ENCODE results near the gene C6orf15.
"Not testable (repeated sequence)": the region's sequence is repeated elsewhere in the genome, so short reads cannot be mapped to it uniquely, and the experiment has no call there.

Gene C6orf15

DNA sequence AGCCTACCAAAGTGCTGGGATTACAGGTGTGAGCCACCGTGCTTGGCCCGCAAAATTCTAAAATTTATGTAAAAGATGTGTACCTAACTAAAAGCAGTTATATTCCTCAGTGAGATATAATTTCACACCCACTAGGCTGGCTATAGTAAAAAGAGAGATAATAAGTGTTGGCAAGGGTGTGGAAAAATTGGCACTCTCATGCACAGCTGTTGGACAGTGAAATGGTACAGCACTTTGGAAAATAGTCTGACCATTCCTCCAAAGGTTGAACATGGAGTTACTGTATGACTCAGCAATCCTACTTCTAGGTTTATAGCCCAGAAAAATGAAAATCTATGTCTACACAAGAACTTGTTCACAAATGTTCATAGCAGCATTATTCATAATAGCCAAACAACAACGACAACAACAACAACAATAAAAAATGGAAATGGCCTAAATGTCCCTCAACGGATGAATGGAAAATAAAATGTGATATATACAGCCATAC lies 13.9 kb downstream of the C6orf15 start:
- DNase-seq, result no peak

DNA sequence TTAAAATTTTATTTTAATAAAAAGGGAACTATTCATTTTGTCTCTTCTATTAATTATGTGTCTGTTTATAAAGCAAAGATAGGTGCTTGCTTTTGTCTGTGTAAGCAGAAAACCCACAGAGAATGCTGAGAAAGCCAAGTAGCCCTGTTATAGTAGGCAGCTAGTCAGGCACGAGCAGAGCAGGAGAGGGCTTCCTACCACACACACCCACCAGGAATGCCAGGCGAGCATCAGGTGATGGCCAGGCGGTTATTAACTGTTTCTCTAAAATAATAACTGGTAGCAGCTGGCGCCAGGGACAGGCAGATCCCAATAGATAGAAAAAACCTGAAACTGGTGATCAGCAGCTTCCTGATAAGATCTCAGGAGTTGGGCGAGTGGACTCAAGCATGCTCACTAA lies 15.7 kb downstream of the C6orf15 start:
- DNase-seq, result no peak

- no peak for DNase-seq
Observed at GRCh38 chr6:31096215-31096614, 16.2 kb downstream of the C6orf15 start.

- DNase-seq, result no peak
Observed at GRCh38 chr6:31094389-31094881, 17.9 kb downstream of the C6orf15 start.

DNA sequence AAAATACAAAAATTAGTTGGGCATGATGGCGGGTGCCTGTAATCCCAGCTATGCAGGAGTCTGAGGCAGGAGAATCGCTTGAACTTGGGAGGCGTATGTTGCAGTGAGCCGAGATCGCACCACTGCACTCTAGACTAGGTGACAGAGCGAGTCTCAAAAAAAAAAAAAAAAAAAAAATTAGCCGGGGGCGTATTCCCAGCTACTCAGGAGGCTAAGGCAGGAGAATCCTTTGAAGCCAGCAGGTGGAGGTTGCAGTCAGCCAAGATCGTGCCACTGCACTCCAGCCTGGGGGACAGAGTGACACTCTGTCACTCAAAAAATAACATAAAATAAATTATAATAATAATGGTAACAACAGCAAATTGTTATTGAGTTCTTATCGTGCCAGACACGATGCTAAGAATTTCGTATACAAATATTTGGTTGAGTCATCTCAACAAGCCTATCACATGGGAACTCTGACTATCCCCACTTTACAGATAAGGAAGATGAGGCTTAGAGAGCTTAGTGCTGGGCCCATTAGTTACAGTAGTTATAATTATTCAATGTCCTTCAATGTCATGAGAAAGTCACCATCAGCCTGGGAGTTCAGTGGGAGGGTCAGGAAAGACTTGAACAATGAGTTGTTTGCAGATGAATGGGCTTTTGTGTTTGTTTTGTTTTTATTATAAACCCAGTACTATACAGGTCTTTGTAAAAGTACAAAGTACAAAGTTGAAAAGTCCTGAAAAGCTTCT lies 19.4 kb downstream of the C6orf15 start:
- peak; percentile 38 for DNase-seq

GRCh38 chr6:31092238-31092637 lies 20.1 kb downstream of the C6orf15 start:
- DNase-seq, result no peak

- no peak for DNase-seq
Observed at GRCh38 chr6:31091680-31092079, 20.7 kb downstream of the C6orf15 start.

DNA sequence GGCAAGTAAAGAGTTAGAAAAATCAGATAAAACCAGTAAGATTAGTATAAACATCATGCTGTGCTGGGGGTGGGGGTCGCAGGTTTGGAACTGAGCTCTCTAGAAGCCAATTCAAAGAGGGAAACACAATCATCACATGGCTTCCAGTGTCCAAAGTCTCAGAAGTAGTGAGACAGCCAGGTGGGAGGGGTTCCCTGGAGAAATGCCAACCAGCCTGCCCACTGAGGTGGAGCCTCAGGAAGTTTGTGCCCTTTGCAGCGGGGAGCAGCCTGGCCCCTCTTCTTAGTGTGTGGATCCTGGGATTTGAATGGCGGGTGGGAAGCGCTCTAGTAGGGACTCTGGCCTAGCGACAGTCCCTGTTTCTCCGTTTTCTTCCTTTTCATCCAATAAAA lies 21.4 kb downstream of the C6orf15 start:
- DNase-seq, result no peak

- DNase-seq, result no peak
Observed at GRCh38 chr6:31090275-31090972, 22.0 kb downstream of the C6orf15 start.

DNA sequence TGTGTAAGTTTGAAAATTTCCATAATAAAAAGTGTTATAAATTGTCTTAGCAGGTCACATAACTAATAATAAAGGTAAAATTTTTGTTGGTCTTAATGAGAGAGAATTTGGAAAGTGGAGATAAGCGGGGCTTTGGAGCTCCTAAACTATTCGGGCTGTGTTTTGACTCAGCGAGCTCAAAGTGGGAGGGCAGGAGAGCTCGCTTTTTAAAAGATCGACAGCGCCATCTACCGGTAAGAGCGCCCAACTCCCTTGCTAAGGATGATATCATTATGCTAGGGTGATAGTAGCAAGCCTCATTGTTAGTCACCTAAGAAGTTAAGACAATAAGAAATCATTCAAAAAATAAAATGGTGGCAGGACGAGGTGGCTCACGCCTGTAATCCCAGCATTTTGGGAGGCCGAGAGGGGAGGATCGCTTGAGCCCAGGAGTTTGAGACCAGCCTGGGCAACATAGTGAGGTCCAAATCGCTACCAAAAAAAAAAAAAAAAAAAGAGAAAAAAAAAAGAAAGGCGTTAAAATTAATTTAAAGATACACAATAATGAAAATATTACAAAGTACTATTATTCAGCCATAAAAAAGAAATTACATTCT lies 24.8 kb downstream of the C6orf15 start:
- DNase-seq, result peak; percentile 87

DNA sequence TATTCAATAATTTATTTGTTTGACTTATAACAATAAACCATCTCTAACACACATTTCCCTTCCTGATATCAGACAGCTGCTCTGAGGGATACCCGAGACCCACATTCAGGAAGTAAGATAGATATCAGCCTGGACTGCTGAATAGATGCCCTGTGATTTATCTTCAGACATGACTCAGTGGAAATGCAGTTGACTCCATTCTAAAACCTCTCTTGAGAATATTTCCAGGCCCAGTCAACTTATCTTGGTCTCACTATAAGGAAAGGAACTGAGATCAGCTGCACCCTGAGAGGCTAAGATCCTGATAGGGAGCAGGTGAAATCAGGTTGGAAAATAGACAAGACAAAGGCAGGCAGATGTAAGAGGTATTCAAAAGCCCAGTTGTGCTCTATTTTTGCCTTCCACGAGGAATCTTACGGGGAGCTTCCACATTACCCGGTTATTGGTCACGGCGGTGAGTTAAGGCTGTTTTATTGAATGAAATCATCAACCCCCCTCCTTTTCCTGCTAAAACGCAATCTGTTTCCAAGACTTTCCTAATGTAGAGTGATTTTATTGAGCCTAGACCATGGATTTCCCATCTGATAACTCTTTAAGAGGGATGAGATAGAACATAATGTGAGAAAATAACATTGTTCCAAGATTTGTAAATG lies 25.5 kb downstream of the C6orf15 start:
- DNase-seq, result no peak

GRCh38 chr6:31083742-31084354 lies 28.5 kb downstream of the C6orf15 start:
- DNase-seq, result peak; percentile 51

DNA sequence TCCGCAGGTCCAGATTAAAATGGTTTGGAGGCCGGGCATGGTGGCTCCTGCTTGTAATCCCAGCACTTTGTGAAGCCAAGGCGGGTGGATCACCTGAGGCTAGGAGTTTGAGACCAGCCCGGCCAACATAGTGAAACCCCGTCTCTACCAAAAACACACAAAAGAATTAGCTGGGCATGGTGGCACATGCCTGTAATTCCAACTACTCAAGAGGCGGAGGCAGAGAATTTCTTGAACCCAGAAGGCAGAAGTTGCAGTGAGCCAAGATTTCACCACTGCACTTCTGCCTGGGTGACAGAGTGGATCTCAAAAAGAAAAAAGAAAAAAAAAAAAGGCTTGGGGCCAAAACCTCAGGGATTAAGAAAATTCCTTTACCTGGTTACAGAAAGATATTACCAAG lies 30.5 kb downstream of the C6orf15 start:
- no peak for DNase-seq

GRCh38 chr6:31079656-31080261 lies 32.6 kb downstream of the C6orf15 start:
- peak; percentile 85 for DNase-seq

DNA sequence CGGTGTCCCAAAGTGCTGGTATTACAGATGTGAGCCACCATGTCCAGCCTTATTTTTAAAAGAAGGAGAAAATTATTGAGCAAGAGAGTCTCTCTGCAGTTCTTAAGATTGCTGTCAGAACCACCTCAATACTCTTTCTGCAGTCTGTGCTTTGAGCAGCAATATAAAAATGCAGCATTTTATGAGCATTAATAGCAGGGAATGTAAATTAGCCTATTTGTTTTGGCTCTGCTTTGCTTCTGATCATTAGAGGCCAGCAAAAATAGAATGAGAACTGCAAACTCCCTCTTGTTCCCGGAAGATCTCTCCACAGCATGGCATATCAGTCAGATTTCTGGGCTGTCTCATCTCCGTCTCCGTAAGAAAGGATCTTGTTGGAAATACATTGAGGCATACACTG lies 35.8 kb downstream of the C6orf15 start:
- DNase-seq, result no peak

GRCh38 chr6:31075528-31075927 lies 36.8 kb downstream of the C6orf15 start:
- DNase-seq, result no peak

DNA sequence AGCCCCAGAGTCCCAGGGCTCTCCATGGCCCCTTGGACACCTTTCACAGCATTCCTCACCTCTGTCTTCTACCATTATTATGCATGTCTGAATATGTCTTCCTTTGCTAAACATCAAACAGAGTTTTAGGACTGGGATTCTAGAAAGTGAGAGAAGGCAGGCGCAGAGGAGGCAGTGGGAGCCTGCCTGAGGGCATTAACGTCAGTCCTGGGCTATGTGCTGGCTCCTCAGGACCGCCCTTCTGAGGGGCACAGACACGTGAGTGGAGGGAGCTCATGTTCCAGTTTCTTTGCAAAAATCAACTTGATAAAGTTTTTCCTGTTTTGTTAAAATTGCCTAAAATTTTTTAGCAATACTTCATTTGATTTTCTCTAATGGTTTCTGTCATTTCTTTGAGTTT lies 38.0 kb downstream of the C6orf15 start:
- no peak for DNase-seq

- DNase-seq, result peak; percentile 73
Observed at GRCh38 chr6:31070711-31071197, 41.6 kb downstream of the C6orf15 start.

DNA sequence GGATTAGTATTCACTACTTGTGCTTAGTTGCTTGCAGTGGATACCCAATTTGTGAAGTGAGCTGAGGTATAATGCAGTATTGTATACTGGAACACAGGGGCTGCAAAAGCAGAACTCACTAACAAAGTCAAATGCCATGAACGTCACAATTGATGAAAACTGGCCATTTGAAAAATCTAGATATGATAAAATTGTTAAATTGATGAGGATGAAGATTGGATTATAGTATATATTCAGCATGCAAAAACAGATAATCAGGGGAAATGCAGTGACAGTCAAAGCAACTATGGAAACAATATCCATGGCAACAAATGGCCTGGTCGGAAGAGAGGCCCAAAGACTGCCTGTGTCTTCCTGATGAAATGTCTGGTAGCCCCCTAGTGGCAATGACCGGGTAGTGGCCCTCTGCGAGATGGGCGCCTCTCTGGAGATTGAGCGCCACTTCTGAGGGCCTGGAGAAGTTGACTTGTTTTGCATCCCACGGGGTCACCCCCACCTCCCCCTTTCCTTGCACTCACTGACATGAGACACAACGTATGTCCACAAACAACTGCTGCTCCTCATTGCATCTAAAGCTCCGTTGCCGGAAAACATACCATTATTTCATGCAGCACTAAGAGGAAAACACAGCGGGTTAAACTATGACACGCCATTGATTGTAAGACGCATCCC lies 43.6 kb downstream of the C6orf15 start:
- peak; percentile 91 for DNase-seq

DNA sequence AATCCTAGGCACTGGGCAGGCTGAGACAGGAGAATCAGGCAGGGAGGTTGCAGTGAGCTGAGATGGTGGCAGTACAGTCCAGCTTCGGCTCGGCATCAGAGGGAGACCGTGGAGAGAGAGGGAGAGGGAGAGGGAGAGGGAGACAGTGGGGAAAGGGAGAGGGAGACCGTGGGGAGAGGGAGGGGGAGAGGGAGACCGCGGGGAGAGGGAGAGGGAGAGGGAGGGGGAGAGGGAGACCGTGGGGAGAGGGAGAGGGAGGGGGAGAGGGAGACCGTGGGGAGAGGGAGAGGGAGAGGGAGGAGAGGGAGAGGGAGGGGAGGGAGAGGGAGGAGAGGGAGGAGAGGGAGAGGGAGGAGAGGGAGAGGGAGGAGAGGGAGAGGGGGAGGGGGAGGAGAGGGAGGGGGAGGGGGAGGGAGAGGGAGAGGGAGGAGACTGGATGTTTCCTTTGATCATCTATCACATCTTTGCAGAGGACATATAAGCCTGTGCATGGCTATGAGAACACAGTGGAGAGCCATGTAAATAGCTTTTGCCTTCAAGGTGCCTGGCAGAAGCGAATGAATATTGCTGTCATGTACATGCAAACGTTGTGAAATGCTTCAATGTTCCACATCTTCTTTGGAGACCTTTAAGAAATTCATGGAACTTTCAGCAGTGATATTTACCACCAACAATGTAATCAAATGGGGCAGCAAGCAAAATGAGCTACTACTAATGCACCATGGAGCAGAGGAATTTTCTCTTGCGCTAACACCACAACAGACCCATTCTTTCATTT lies 44.3 kb downstream of the C6orf15 start:
- DNase-seq, result not testable (repeated sequence)

- DNase-seq, result not testable (repeated sequence)
Observed at GRCh38 chr6:31067028-31067427, 45.3 kb downstream of the C6orf15 start.
